Mesothelial cell of epicardium (in vitro differentiated cells): Measurements from ENCODE around the gene NAALADL1. TPM values are rescaled to one million over a fixed set of nuclear protein-coding genes. Genes with fewer than 3 reads are reported as not detected.
"Not testable (repeated sequence)": the region's sequence is repeated elsewhere in the genome, so short reads cannot be mapped to it uniquely, and the experiment has no call there.

Experiments
- DNase-seq, 2 experiments: peaks; one replicate each; pipeline ENCODE4 v3.0.0; 2021; ENCODE audit warnings: low spot score in 2 of 2; ENCODE audit not compliant: unreplicated experiment in 2 of 2
- H3K27ac Mint-ChIP-seq: 2 replicates; pipeline ENCODE4 v1.8.0; 2021; ENCODE audit warnings: mixed read lengths
- H3K27me3 Mint-ChIP-seq: 2 replicates; pipeline ENCODE4 v1.8.0; 2021; ENCODE audit warnings: low read depth, mixed read lengths
- H3K36me3 Mint-ChIP-seq: 2 replicates; pipeline ENCODE4 v1.8.0; 2021; ENCODE audit warnings: mixed read lengths
- H3K4me1 Mint-ChIP-seq: 2 replicates; pipeline ENCODE4 v1.8.0; 2021; ENCODE audit warnings: mixed read lengths
- H3K4me3 Mint-ChIP-seq: 2 replicates; pipeline ENCODE4 v1.8.0; 2021; ENCODE audit warnings: mild to moderate bottlenecking, moderate library complexity, mixed read lengths
- H3K9me3 Mint-ChIP-seq: 2 replicates; pipeline ENCODE4 v1.8.0; 2021; ENCODE audit warnings: mixed read lengths
- CTCF ChIP-seq: fragments of 200-600 bp; sonication (generic); IDR thresholded peaks from one replicate; pipeline ENCODE4 v1.5.0; 2021; ENCODE audit warnings: antibody characterized with exemption; ENCODE audit not compliant: unreplicated experiment
- total RNA-seq: library from RNA; stranded (reverse); gene quantifications from 3 replicates; pipeline ENCODE4 v1.2.1, GENCODE V29; 2021

NAALADL1 gene
- total RNA-seq, 1 donor from 2014 or later = 1.2 TPM

DNA sequence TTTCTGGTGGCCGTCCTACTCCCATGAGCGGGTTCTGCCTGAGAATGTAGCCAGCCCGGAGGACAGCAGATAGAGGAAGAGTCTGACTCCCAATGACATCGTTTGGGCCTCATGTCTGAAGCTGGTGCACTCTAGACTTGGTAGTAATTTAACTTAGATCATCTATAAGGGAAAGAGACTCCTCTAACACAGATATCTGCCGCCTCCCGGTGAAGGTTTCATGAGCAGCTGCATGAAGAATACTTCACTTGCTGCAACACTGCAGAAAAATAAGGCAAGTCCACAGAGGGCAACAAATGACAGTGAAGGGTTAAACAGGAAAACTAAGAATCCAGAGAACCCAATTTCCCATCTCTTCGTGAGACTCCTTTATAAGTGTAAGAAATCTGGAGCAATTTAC is 50.3 kb downstream of the NAALADL1 start:
- Mint-ChIP-seq H3K36me3 (no peaks in the 10 kb centered on the region), H3K9me3 (no peaks in the 10 kb centered on the region), H3K4me3 (no peak overlapping the region), H3K27me3 (no peaks in the 10 kb centered on the region), H3K4me1 (peaks cover 3% of the 10 kb centered on the region), H3K27ac (no peak overlapping the region)
- no peak for TF ChIP-seq CTCF
- no peak for DNase-seq

DNA sequence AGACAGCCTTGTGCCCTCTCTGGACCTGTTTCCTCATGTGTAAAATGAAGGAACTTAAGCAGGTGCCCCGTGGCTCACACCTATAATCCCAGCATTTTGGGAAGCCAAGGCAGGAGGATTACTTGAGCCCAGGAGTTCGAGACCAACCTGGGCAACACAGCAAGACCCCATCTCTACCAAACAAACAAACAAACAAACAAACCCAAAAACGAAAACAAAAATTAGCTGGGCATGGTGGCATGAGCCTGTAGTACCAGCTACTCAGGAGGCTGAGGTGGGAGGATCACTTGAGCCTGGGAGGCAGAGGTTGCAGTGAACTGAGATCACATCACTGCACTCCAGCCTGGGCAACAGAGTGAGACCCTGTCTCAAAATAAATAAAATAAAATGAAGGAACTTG is 54.4 kb downstream of the NAALADL1 start:
- not testable (repeated sequence) for H3K4me1 Mint-ChIP-seq, H3K27ac Mint-ChIP-seq, H3K9me3 Mint-ChIP-seq, H3K36me3 Mint-ChIP-seq, DNase-seq, H3K27me3 Mint-ChIP-seq, H3K4me3 Mint-ChIP-seq

GRCh38 chr11:65003282-65003681 is 55.1 kb downstream of the NAALADL1 start:
- DNase-seq = no peak
- no peaks in the 10 kb centered on the region for H3K36me3 Mint-ChIP-seq
- no peaks in the 10 kb centered on the region for H3K9me3 Mint-ChIP-seq
- no peaks in the 10 kb centered on the region for H3K27me3 Mint-ChIP-seq
- no peak for TF ChIP-seq CTCF
- H3K27ac Mint-ChIP-seq = no peak overlapping the region
- H3K4me1 Mint-ChIP-seq = no peaks in the 10 kb centered on the region
- no peak overlapping the region for H3K4me3 Mint-ChIP-seq

GRCh38 chr11:65002706-65003105 is 55.6 kb downstream of the NAALADL1 start:
- Mint-ChIP-seq H3K4me1 (no peaks in the 10 kb centered on the region), H3K27me3 (no peaks in the 10 kb centered on the region), H3K9me3 (no peaks in the 10 kb centered on the region), H3K27ac (no peak overlapping the region), H3K4me3 (no peak overlapping the region), H3K36me3 (no peaks in the 10 kb centered on the region)
- no peak for DNase-seq
- no peak for TF ChIP-seq CTCF

DNA sequence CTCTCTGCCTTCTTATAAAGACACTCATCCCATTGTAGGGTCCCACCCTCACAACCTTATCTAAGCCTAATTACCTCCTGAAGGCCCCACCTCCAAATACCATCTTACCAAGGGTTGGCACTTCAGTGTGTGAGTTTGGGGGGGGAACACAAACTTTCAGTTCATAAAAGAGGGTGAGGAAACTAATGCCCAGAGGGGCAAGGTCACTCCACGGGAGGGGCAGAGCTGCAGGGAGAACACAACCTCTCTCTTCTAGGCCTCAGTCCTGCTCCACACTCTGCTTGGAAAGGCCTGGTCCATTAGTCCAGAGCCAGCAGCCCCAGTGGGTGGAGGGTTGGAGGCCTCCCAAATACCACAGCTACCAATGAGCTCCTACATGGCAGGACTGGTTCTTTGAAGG is 58.9 kb downstream of the NAALADL1 start:
- Mint-ChIP-seq H3K27ac (no peak overlapping the region), H3K27me3 (no peaks in the 10 kb centered on the region), H3K36me3 (no peaks in the 10 kb centered on the region), H3K4me3 (no peak overlapping the region), H3K4me1 (peaks cover 7% of the 10 kb centered on the region), H3K9me3 (no peaks in the 10 kb centered on the region)
- DNase-seq = no peak
- no peak for TF ChIP-seq CTCF

- H3K4me1 Mint-ChIP-seq = peaks cover 7% of the 10 kb centered on the region
- H3K27me3 Mint-ChIP-seq = peaks cover 1% of the 10 kb centered on the region
- no peaks in the 10 kb centered on the region for H3K36me3 Mint-ChIP-seq
- no peak for TF ChIP-seq CTCF
- H3K9me3 Mint-ChIP-seq = no peaks in the 10 kb centered on the region
- no peak for DNase-seq
- peak overlapping the region; percentile 0 for H3K27ac Mint-ChIP-seq
- H3K4me3 Mint-ChIP-seq = no peak overlapping the region
These were observed 59.5 kb downstream of the NAALADL1 start for GRCh38 chr11:64998690-64999431.
